GM19468 (cell line): Measurements from ENCODE around the gene CLEC12A.

Experiments used
- ATAC-seq: cut with Tn5 transposase; IDR thresholded peaks from one replicate; pipeline ENCODE4 v1.9.1; 2021; ENCODE audit warnings: mild to moderate bottlenecking, moderate library complexity, moderate number of reproducible peaks; ENCODE audit not compliant: unreplicated experiment; ENCODE audit errors: extremely low read depth

The CLEC12A gene

DNA sequence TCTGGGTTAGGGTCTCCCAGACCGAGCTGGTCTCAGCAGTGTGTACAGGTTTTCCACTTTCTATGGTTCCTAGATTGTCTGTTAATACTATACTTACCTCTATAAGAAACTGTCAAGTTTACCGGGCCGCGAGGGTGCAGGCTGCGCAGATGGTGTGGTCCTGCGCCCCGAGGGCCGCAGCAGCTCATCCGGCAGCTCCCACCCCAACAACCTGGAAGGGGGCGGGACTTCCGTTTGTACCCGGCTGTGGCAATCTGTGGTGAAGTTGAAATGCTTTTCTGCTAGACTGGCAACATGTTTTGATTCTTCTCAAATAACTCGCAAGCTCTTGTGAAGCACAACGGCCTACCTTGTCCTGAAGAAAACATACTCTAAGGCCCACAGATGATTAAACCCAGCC lies 59.2 kb downstream of the CLEC12A start, which contains the start of gene CLEC9A:
Gene CLEC9A, plus strand, starts transcription at position 237 of the 400 bp plus-strand sequence. CDS start 22,006 bp downstream, outside the sequence.
- no peak for ATAC-seq

DNA sequence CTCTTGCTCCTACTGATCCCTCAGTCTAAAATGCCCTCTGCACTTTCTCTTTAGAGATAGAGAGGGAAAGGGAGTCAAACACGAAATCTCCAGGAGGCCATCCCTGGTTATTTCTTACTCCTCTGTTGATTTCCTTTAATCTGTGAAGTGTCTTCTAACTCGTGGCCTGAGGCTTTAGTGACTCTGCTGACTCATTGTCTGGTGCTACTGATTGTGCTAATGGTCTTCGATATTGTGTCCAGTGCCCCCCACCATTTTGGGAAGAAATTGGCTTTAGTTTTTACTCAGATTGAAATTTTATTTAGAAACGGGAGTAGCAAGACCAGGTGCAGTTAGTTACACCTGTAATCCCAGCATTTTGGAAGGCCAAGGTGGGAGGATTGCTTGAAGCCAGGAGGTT lies 60.1 kb downstream of the CLEC12A start:
- ATAC-seq, result no peak

DNA sequence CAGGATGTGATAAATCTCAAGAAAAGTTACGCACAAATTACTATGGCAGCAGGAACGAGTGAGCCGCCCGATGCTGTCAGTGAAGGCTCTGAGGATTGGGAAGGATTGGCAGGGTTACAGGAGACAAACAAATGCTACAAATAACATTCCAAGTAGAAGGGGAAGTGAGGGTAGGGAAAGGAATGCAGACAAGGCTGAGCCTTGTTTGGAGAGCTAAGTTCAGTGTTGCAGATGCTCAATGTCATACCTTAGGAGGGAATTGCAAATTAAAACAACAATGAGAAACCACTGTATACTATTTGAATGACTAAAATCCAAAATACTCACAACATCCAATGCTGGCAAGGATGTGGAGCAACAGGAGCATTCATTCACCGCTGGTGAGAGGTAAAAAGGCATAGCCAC lies 60.6 kb downstream of the CLEC12A start:
- ATAC-seq, result no peak

DNA sequence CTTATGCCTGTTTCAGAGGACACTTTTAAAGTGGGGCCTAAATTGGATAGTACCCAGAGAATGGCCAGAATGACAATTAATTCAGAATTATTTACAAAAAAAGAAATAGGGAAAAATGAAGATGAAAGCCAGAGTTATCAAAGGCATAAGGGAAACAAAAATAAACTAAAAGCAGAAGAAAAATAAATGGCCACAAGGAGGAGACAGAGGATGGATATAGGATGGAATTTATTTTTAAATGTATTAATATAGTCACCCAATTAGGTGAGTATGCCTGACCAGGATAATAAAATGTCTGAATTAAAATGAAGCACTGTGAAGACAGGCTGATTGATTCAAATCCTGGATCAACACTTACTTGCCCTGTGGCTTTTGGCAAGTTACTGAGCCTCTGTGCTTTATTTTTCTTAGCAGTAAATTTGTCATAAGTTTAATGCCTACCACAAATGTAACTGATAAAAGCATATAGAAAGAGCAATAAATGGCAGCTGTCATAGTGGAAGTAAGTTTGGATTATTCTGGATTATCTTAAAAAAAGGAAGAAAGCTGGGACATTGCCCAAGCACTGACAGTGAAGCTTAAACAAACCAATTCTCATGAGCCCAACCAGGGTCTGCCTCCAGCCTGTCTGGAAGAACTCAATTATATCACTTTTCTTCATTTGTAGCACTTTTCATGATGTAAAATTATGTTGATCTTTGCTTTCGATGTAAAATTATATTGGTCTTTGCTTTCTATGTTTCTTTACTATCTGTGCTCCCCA lies 62.8 kb downstream of the CLEC12A start:
- ATAC-seq, result no peak
